ENCODE data around the gene PRKAR1B. TPM values are rescaled to one million over a fixed set of nuclear protein-coding genes. Genes with fewer than 3 reads are reported as not detected.
"Not testable (repeated sequence)": the region's sequence is repeated elsewhere in the genome, so short reads cannot be mapped to it uniquely, and the experiment has no call there.

Gene PRKAR1B
- total and polyA plus RNA-seq, 10 of the 15 experiments (the other 5 are each of a cell fraction or from before 2014, with no cell fraction given): 1.4 to 45.6 (median 19.3) TPM

- Histone ChIP-seq H3K79me2 (ENCODE audit: control insufficient read depth, insufficient read depth, low read length) (no peaks in the 10 kb centered on the region), H3K36me3 (ENCODE audit: control insufficient read depth in 2 of 2, insufficient read depth in 2 of 2, low read length in 1 of 2) (no peaks in the 10 kb centered on the region), H3K9me3 (replicated peaks; ENCODE audit: control insufficient read depth, insufficient read depth, low read length) (no peaks in the 10 kb centered on the region; the same call in 2 of the 3 replicates), H2AFZ (ENCODE audit: control insufficient read depth, low read depth, low read length) (no peak overlapping the region), H3K4me1 (ENCODE audit: control insufficient read depth, insufficient read depth, low read length) (no peaks in the 10 kb centered on the region; the same call in 1 of the 2 replicates), H4K20me1 (ENCODE audit: control insufficient read depth, insufficient read depth) (no peaks in the 10 kb centered on the region), H3K4me3 (no peak overlapping the region), H3K4me2 (ENCODE audit: control insufficient read depth, insufficient read depth) (no peak overlapping the region), H3K27me3 (replicated peaks in 1 of 2; ENCODE audit: control insufficient read depth in 2 of 2, insufficient read depth in 2 of 2, low read length in 1 of 2) (no peaks in the 10 kb centered on the region), H3K9ac (ENCODE audit: control insufficient read depth, insufficient read depth, low read length) (no peak overlapping the region), H3K27ac (ENCODE audit: control insufficient read depth, insufficient read depth) (no peak overlapping the region)
- in situ Hi-C loops (cut with MboI): no loop called here
- intact Hi-C loops (cut with micrococcal nuclease; ENCODE audit: unreplicated experiment): no loop called here
- no peak for ATAC-seq
- SMC1A ChIA-PET (ENCODE audit: uncharacterized antibody, unreplicated experiment): no interaction called here
- WGBS (ENCODE audit: insufficient coverage, insufficient replicate concordance, low lambda C conversion rate, missing lambda C conversion rate): 93% methylated on average over 27 of the region's 44 CpGs
- no TSS peak for BruUV-seq (replicated peaks)
- no peak for TF ChIP-seq CHD2 (IDR thresholded peaks at IDR 0.05; ENCODE audit: borderline replicate concordance, low read depth, low read length)
- TF ChIP-seq KAT2A (conservative IDR thresholded peaks at IDR 0.05; ENCODE audit: control insufficient read depth, low read depth, low read length): no peak
- RAD21 ChIA-PET (ENCODE audit: unreplicated experiment): no interaction called here
- no peak for FAIRE-seq
- DNase-seq (ENCODE audit: low read depth, low spot score): no peak
- CTCF ChIA-PET: no interaction called here
- POLR2A ChIA-PET: no interaction called here
These were observed 174.0 kb downstream of the PRKAR1B start for GRCh38 chr7:552868-553635.

- CTCF ChIA-PET; BruUV-seq (replicated peaks); DNase-seq (ENCODE audit: low read depth, low spot score): not testable (repeated sequence)
These were observed 174.8 kb downstream of the PRKAR1B start for GRCh38 chr7:552151-552867.

GRCh38 chr7:551615-551970, 175.5 kb downstream of the PRKAR1B start:
- H3K9me3 ChIP-seq (replicated peaks; ENCODE audit: control insufficient read depth, insufficient read depth, low read length); in situ Hi-C loops (cut with MboI); RAD21 ChIA-PET (ENCODE audit: unreplicated experiment); H3K27ac ChIP-seq (ENCODE audit: control insufficient read depth, insufficient read depth); FAIRE-seq; H3K27me3 ChIP-seq (replicated peaks in 1 of 2; ENCODE audit: control insufficient read depth in 2 of 2, insufficient read depth in 2 of 2, low read length in 1 of 2); H3K4me3 ChIP-seq; H2AFZ ChIP-seq (ENCODE audit: control insufficient read depth, low read depth, low read length); CTCF ChIA-PET; SMC1A ChIA-PET (ENCODE audit: uncharacterized antibody, unreplicated experiment); intact Hi-C loops (cut with micrococcal nuclease; ENCODE audit: unreplicated experiment); ATAC-seq; H3K79me2 ChIP-seq (ENCODE audit: control insufficient read depth, insufficient read depth, low read length); BruUV-seq (replicated peaks); H3K9ac ChIP-seq (ENCODE audit: control insufficient read depth, insufficient read depth, low read length); H3K36me3 ChIP-seq (ENCODE audit: control insufficient read depth in 2 of 2, insufficient read depth in 2 of 2, low read length in 1 of 2); POLR2A ChIA-PET; H3K4me1 ChIP-seq (ENCODE audit: control insufficient read depth, insufficient read depth, low read length); H4K20me1 ChIP-seq (ENCODE audit: control insufficient read depth, insufficient read depth); H3K4me2 ChIP-seq (ENCODE audit: control insufficient read depth, insufficient read depth); DNase-seq (ENCODE audit: low read depth, low spot score): not testable (repeated sequence)
- 74% methylated on average over 3 of the region's 9 CpGs for whole genome bisulfite sequencing (ENCODE audit: insufficient coverage, insufficient replicate concordance, low lambda C conversion rate, missing lambda C conversion rate)

More at GRCh38 chr7:552151-552867, 174.8 kb downstream of the PRKAR1B start:
- H3K9ac ChIP-seq (ENCODE audit: control insufficient read depth, insufficient read depth, low read length); H3K4me1 ChIP-seq (ENCODE audit: control insufficient read depth, insufficient read depth, low read length); in situ Hi-C loops (cut with MboI); H3K4me2 ChIP-seq (ENCODE audit: control insufficient read depth, insufficient read depth); H4K20me1 ChIP-seq (ENCODE audit: control insufficient read depth, insufficient read depth); POLR2A ChIA-PET; FAIRE-seq; H2AFZ ChIP-seq (ENCODE audit: control insufficient read depth, low read depth, low read length); H3K27me3 ChIP-seq (replicated peaks in 1 of 2; ENCODE audit: control insufficient read depth in 2 of 2, insufficient read depth in 2 of 2, low read length in 1 of 2); H3K27ac ChIP-seq (ENCODE audit: control insufficient read depth, insufficient read depth); H3K79me2 ChIP-seq (ENCODE audit: control insufficient read depth, insufficient read depth, low read length); RAD21 ChIA-PET (ENCODE audit: unreplicated experiment); intact Hi-C loops (cut with micrococcal nuclease; ENCODE audit: unreplicated experiment); H3K36me3 ChIP-seq (ENCODE audit: control insufficient read depth in 2 of 2, insufficient read depth in 2 of 2, low read length in 1 of 2); SMC1A ChIA-PET (ENCODE audit: uncharacterized antibody, unreplicated experiment); H3K9me3 ChIP-seq (replicated peaks; ENCODE audit: control insufficient read depth, insufficient read depth, low read length); H3K4me3 ChIP-seq; ATAC-seq: not testable (repeated sequence)
- 92% methylated on average over 22 of the region's 32 CpGs for WGBS (ENCODE audit: insufficient coverage, insufficient replicate concordance, low lambda C conversion rate, missing lambda C conversion rate)

All from GM12878 (cell line).